ENCODE results near the gene AFF2. TPM values are rescaled to one million over a fixed set of nuclear protein-coding genes. Genes with fewer than 3 reads are reported as not detected.

Gene AFF2
- total RNA-seq, 1 experiment from 2014 or later: 0.05 TPM

DNA sequence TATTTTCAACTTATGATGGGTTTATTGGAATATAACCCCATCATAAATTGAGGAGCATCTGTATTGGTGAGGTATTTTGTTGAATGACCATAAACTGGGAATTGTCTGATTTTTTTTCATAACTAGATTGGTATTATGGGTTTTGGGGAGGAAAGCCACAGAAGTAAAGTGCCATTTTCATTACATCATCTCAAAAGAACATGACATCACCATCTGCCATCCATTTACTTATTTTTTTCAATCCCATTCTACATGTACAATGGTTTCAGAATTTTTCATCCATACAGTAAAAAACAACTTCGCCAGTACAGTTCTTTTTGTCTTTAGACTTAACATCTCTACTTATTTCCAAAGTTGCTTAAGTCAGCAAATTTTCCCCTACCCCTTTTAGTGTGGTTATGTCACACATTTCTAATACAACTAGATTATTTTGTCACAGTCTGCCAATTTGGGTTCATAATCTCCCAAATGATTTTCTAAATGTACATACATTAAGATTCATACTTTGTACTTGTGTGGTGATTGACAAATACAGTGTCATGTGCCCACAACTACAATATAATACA lies 545.3 kb downstream of the AFF2 start:
- BruUV-seq (replicated peaks): no TSS peak
- DNase-seq (ENCODE audit: low read depth, low spot score) (no peak), ATAC-seq (no peak)
- ChIA-PET CTCF (no interaction called here), RAD21 (ENCODE audit: low non-redundant PET in 1 of 2, low total read pairs in 2 of 2, uncharacterized antibody in 2 of 2, unreplicated experiment in 2 of 2) (no interaction called here), POLR2A (no interaction called here)
- Histone ChIP-seq H3K9me2 (ENCODE audit: insufficient read depth) (no peaks in the 10 kb centered on the region), H2AFZ (ENCODE audit: low read depth, low read length, poor library complexity, severe bottlenecking) (no peak overlapping the region), H3K36me3 (ENCODE audit: control insufficient read depth in 1 of 2, insufficient read depth in 2 of 2, low read length in 2 of 2) (no peaks in the 10 kb centered on the region), H3K4me3 (replicated peaks in 1 of 2; ENCODE audit: low read depth in 1 of 2, low read length in 2 of 2) (no peak overlapping the region), H3K4me2 (ENCODE audit: low read length) (no peak overlapping the region), H3K9ac (ENCODE audit: low read length) (no peak overlapping the region), H3K9me3 (ENCODE audit: control insufficient read depth in 1 of 2, insufficient read depth in 1 of 2, low read depth in 1 of 2, low read length in 2 of 2) (no peaks in the 10 kb centered on the region), H3K27ac (ENCODE audit: low read depth, low read length) (no peak overlapping the region), H3K27me3 (ENCODE audit: insufficient read depth, low read length) (no peaks in the 10 kb centered on the region), H4K20me1 (ENCODE audit: insufficient read depth) (no peaks in the 10 kb centered on the region), H3K4me1 (ENCODE audit: control insufficient read depth in 1 of 2, insufficient read depth in 2 of 2, low read length in 2 of 2) (no peaks in the 10 kb centered on the region), H3K79me2 (ENCODE audit: insufficient read depth, low read length) (no peaks in the 10 kb centered on the region)
- no peak for TF ChIP-seq ZFX (IDR thresholded peaks at IDR 0.05)
- no peak for TF ChIP-seq SP1 (IDR thresholded peaks at IDR 0.05; ENCODE audit: low read depth)
- TF ChIP-seq TCF7L2 (IDR thresholded peaks at IDR 0.05; ENCODE audit: borderline replicate concordance, extremely low read depth, insufficient read depth, insufficient read length): no peak
- TF ChIP-seq EGR1 (IDR thresholded peaks at IDR 0.05; ENCODE audit: low read depth): no peak
- TF ChIP-seq, protein P1, sequence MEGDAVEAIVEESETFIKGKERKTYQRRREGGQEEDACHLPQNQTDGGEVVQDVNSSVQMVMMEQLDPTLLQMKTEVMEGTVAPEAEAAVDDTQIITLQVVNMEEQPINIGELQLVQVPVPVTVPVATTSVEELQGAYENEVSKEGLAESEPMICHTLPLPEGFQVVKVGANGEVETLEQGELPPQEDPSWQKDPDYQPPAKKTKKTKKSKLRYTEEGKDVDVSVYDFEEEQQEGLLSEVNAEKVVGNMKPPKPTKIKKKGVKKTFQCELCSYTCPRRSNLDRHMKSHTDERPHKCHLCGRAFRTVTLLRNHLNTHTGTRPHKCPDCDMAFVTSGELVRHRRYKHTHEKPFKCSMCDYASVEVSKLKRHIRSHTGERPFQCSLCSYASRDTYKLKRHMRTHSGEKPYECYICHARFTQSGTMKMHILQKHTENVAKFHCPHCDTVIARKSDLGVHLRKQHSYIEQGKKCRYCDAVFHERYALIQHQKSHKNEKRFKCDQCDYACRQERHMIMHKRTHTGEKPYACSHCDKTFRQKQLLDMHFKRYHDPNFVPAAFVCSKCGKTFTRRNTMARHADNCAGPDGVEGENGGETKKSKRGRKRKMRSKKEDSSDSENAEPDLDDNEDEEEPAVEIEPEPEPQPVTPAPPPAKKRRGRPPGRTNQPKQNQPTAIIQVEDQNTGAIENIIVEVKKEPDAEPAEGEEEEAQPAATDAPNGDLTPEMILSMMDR (IDR thresholded peaks at IDR 0.05 in 2 of 3, conservative IDR thresholded peaks at IDR 0.05 in 1 of 3; ENCODE audit: borderline replicate concordance in 1 of 3, insufficient read depth in 1 of 3, low read depth in 2 of 3, low read length in 2 of 3): no peak
- intact Hi-C loops (cut with micrococcal nuclease): no loop called here

Measured in HCT116 (cell line).